GM21717 (cell line): ENCODE measurements around the gene DOCK8.

Source experiments
- ATAC-seq: cut with Tn5 transposase; IDR thresholded peaks from one replicate; pipeline ENCODE4 v1.9.1; 2021; ENCODE audit warnings: mild to moderate bottlenecking, moderate library complexity; ENCODE audit not compliant: unreplicated experiment

DOCK8 gene

DNA sequence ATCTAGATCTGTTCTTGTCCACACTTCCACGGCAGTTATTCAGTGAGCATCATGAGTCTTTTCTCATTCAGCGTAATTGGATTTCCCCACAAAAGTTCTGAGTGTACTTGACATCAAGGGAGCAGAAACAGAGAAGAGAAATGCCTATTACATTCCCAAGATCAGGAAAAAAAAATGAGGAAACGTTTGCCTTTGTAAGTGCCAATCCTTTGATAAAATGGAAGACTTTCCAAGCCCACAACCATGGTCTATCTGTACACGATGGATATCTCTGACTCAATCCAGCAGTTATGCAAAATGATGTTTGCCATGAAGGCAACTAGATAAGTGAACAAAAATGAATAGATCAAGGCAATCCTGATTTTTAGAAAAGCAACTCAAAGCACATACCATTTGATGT is 235.9 kb downstream of the DOCK8 start:
- ATAC-seq: no peak

DNA sequence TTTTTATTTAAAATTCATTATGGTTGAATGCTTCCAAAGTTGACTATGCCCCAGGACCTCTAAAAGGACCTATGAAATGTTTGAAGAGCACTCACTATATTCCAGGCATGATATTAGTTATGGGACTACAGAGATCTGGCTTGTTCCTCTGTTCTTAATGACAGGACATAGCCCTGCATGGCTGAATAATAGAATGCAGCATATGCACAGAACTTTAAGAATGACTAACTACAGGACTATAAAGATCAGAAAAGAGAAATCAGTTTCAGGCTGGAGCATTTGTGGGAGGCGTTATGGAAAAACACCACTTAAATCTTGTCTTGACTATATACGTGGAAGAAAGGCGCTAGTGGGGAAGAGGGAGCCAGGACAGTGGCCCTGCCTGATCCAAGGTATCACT is 239.2 kb downstream of the DOCK8 start:
- no peak for ATAC-seq

DNA sequence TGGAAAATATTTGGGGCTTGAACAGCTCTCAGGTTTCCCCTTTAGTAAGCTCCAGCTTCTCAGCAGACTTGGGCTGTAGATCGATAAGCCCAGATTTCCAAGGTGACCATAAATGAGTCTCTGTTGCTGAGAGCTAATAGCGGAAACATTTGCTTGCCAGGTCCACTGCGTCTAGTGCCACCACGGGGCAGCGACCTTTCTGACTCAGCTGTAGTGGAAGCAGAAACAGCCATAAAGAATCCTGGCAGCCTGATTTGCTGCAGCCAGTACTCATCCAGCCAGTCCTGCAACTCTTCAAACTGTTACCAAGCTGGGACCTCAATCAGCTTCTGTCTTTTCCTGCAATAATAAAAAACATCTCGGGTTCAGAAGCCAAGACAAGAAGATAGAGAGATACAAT is 241.7 kb downstream of the DOCK8 start:
- ATAC-seq: no peak

DNA sequence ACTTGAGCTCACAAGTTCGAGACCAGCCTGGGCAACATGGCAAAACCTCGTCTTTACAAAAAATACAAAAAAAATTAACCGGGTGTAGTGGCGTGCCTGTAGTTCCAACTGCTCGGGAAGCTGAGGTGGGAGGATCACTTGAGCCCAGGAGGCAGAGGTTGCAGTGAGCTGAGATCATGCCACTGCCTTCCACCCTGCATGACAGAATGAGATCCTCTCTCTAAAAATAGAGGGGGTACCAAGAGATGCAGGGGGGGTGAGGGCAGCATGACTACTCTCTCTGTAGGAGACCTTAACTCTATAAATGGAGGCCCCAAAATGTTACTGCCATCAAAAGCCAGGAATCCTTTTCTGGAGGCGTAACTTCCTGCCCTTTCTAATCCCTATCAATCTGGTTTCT is 243.9 kb downstream of the DOCK8 start:
- ATAC-seq: no peak

DNA sequence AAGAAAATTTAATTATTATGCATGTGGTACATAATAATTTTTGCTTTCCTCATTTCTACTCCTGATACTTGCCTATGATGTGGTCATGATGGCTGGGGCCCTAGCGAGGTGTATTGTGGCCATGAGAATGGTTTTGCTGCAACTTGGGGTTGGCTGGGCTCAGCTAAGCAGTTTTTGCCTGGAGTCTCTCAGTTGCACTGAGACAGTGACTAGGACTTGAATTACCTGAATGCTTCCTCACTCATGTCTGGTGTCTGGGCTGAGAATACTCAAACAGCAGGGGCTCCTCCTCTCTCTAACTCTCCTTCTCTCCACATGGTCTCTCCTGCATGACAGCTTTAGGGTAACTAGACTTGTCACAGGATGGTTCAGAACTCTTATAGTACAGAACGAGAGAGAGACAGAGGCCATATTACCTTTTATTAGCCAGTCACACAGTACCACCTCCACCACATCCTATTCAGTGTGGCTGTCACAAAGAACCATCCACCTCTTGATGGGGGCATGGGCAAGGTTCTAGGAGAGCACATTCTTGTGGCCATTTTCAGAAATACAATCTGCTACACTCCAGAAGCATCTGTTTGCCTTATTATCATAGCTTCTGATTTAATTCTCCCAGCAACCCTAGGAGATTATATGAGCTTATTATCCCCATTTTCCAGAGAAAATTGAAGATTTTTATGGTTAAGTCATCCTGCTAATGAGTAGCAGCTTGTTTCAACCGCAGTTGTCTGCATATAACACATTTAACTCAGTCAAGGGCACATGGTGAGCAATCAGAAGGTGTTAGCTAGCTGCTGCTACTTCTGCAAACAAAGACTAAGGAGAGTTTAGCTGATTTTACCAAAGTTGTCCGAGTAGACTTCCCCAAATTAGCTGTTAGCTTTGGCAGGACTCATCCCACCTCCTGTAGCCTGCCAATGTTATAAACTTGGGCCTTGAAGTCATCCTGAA is 245.1 kb downstream of the DOCK8 start:
- no peak for ATAC-seq

DNA sequence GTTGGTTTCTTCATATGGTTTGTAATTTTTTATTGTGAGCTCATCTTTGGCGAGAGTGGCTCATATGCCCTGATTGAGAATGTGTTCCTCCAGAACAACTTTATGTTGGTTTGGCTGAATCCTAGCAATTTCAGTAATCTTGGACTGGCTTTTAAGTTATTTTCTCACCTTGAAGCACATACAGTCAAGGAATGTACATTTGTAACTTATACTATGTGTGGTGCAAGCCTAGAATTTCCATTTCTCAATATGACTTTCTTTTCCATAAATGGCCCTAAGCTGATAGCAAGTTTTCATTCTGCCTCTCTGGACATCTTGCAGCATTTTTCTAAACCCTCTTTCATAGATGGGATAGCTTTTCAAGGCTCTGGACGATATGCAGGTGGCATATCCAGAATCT is 247.5 kb downstream of the DOCK8 start:
- ATAC-seq: no peak

DNA sequence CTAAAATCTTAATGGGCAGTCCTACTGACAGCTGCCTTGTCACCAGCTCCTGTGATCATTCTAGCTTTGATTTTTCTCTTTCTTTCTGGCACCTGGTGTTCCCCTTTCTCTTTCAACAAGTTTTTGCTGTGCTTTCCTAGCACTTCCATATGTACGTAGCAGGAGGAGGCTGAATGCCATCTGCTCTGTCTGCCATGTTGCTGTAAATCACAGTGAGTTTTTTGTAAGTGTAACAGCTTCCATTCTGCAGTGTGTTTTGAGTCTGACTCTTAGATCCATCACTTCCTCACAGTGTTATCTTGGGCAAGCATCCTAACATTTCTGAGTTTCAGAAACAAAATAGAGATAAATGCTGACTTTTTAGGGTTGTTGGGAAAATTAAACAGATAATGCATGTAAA is 247.9 kb downstream of the DOCK8 start:
- no peak for ATAC-seq

DNA sequence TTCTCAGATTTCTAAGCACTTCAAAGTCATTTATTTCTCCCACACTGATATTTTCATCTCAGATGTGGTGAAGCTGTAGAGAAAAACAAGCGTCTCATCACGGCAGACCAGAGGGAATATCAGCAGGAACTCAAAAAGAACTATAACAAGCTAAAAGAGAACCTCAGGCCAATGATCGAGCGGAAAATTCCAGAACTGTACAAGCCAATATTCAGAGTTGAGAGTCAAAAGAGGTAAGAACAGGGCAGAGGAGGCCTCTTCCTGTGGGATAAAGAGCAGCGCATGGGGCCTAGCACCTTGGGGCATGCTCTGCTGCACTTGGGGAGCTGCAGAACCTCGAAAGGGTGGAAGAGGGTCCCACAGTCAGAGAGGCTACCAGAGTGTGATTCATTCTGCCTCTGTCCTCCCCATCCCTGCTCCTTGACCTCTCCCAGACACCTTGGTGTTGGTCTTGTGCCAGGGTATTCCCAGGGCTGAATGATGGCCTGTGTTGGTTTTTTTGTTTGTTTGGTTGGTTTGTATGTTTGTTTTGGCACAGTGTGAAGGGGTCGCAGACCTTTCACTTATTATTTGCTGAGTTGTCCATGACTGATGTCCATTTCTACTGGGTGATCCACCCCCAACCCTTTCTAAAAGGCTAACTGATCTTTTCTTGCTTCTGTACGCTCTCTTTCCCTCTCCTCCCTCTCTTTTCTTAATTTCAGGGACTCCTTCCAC is 248.9 kb downstream of the DOCK8 start:
- ATAC-seq: no peak

DNA sequence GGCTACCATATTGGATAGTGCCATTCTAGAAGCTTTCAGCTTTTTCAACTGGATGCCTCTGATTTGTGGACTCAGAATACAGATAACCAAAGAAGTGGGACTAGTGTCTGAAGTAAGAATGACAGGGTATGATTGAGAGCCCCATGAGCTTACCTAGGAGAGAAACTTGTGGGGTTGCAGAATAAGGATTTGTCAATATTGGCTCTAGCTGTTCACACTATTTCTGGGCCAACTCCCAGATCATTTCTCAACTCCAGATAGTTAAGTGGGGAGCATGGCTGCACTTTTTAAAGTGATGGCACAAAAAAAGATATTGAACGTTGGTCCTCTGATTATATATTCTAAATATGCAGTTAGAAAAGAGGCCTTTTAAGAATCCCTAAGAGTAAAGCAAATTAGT is 252.1 kb downstream of the DOCK8 start:
- ATAC-seq: no peak

DNA sequence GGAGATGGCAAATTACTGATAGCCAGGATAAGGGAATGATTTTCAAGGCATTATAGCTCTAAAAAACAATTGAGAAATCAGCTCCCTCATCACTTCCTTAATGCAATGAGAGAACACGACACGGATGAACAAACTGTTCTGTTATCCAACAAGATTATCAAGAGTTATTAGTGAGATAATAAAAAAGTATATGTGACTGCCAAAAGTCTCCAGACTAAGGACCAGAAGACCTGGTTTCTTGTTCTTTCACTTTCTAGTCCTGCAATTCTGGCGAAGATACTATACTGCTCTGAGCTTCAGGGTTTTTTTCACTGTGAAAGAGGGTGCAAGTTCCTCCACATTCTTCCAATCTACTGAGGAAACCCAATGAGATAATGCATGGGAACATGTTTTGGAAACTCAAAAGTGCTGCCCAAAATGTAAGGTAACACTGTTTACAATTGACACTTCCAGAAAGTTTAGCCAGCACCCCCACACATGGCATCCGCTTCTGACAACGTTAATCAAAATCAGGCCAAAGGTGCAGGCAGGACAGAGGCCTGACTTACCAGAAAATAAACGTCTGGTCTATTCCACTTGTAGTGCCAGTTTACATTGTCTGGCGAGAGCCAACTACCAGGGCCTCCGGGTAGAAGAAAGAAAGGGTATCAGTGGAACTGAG is 254.2 kb downstream of the DOCK8 start:
- ATAC-seq: no peak

DNA sequence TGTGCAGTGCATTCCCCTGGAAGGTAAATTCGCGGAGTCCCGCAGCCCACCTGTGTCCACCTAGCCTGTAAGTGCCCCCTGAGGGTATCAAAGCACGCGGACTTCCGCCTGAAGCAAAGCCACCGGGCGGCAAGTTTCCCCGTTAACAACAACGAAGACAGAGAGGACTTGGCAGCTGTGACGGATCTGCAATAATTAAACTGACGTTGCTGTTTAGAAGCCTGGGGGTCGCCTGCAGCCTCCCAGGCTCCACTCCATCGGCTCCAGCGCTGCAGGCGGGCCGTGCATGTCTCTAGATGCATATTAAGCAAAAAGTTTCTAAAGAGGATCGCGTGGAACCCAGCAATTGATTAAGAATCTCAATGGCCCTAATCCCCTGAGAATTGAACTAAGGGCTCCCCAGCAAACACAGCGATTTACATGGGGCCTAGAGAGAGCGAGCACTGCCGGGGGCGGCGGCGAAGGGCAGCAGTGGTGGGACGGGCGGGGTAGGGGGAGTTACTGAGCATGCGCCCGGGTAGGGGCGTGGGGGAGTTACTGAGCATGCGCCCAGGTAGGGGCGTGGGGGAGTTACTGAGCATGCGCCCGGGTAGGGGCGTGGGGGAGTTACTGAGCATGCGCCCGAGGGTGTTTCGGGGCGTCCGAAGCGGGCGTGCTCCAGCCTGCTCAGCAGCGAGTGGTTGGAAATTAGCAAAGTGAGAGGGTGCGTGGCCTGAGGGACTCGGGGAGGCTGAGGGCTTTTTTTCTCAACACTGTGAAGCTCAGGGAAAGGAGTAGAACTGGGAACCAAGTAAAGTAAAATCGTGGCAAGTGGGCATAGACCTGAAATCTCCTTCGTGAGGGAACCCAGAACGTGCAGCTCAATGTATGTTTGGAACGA is 255.2 kb downstream of the DOCK8 start:
- ATAC-seq: peak; percentile 89

DNA sequence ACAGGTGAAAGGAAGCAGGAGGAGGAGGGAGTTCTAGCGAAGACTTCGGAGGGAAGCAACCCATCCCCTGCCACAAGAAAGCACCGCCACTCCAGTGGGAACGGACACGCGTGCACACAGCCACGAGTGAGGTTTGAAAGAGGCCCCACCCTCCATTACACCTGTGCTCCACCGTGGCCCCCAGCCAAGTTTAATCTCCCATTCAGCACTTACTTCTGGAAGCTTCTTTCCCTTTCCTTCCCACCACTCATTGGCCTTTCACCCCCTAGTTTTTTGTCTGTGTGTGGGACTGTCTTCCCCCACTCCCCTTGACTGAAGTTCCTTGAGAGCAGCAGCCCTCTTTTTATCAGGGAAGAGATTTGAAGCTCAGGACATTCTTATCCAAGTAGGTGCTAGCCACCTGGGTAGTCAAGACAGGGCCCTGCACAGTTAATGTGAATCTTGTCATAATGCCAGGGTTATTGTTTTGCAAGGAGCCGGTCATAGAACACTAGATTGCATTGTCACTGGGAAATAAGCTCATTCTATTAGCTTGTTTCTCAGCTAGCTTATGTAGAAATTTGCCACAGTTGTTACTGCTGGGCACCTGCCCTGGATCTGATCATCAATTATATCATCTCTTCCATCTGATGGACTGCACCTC is 256.0 kb downstream of the DOCK8 start:
- peak; percentile 26 for ATAC-seq

DNA sequence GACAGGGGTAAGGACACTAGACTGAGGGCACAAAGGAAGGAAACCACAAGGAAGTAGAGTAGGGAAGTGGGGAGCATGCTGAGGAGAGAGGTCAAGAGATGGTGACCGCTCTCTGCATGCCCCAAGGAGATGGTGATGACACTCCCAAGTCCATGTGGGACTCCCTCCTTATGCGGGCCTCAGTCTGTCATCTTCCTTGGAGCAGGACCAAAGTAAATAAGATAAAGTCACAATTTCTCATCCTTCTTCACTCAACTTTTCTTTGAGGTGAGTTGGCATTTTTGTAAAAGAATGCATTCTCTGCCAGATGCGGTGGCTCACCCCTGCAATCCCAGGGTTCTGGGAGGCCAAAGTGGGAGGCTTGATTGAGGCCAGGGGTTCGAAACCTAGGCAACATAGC is 256.7 kb downstream of the DOCK8 start:
- no peak for ATAC-seq

DNA sequence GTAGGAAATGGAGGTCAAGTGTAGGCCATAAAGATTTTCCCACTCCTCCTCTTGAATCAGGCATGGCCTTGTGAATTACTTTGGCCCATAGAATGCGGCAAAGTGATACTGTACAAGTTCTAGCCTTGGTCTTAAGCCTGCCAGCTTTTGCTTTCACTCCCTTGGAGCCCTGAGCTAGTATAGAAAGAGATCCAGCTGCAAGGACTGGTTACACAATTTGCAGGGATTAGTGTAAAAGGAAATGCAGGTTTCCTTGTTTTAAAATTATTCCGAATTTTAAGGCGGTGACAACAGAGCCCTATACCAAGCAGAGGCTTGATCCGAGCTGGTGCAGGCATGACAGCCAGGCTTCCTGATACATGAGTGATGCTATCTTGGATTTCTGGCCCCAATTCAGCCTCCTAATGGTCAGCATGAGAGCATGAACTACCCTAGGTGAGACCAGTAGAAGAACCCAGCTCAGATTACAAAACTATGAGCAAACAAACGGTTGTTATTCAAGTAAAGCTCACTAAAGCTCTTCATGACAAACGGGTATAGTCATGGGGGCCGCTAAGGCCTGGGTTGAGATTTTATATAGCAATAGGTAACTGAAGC is 257.9 kb downstream of the DOCK8 start:
- ATAC-seq: no peak

DNA sequence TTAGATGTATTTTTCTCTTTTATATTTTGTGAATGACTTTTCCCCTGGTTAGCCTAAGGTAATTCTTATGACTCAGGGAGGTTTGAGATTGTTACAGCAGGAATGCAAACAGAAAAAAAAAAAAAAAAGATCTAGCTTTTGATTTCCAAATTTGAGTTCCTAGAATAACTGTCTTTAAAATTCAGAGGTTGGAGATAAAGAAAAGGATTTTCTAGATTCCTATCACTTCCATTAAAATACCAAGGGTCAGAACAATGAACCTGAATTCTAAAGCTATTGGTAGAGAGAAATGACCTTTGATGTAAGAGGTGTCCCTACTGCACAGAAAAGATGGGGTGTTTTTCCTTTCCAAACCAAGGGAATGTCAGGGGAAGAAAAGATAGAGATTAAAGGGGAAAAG is 262.5 kb downstream of the DOCK8 start:
- ATAC-seq: no peak

DNA sequence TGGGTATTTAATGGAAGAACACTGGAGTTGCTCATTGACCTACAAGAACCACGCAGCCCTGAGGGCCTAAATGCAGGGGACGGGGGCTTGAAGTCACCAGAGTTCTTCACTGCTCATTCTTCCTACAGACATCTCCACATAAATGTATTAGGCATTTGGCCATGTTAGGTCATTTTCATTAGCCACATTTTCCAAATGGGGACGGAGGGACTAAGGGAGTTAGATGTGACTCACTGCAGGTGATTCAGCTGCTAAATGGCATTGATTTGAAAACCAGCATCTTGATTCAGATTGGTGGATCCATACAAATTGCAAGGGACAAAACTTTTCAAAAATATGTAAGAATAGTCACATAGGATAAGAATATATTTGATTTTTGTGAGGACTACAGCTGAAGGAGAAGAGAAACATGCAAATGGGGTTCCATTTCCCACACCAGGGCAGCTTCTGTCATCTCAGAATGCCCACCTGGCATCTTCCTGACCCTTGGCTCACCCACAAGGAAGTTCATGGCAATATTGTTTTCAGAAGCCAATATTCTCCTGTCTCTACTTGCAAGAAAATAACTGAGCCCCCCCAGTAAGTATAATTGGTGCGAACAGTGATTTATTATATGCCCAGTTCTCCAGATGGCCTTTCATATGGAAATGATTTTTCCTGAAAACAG is 264.8 kb downstream of the DOCK8 start:
- no peak for ATAC-seq

DNA sequence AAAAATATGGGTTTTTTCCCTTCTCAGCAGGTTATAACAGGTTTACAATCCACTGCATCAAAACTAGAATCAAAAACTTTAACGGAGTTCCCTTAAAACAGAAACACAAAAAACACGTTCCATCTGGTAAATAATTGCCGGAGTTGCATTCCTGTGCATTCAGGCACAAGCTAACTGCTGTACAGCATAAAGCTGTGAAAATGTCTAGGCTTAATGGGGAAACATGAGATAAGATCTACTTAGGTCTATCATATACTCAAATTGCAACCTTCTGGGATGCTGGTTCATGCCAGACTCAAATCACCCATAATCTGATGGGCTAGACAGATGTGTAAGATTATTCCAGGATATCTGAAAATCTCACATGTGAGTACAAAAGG is 265.3 kb downstream of the DOCK8 start:
- ATAC-seq: no peak

DNA sequence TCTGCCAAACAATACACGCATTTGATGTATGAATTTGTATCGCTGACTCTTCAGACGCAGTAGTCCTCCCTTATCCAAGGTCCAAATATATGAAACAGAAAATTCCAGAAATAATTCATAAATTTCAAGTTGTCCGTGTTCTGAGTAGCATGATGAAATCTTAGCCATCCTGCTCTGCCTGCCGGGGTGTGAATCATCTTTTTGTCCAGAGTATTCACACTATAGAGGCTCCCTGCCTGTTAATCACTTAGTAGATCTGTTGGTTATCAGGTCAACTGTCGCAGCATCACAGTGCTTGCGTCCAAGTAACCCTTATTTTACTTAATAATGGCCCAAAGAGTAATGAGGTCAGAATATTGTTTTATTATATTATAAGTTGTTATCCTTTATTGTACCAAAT is 268.1 kb downstream of the DOCK8 start:
- ATAC-seq: no peak

DNA sequence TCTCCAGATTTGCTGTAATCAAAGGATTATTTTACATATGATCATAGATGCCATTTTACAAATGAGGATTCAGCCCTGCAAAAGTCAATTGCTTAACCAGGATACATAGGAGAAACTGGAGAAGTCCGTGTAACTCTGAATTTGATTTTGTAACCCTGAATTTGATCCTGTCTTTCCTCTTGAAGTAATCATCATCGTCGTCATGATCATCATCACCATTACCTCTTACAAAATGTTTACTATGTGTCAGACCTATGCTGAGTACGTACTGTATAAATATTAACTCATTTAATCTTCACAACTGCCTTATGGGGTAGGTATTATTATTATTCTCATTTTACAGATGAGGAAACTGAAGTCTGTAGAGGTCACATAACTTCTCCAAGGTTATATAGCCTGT is 271.5 kb downstream of the DOCK8 start:
- no peak for ATAC-seq
